Liver (tissue), 3 donors: ENCODE data around the gene CDK5RAP3.

Experiments
- CTCF ChIP-seq: fragments of 150-350 bp; IDR thresholded peaks from 2 replicates; pipeline ENCODE4 v1.5.1; 2017; ENCODE audit warnings: improper control_type of control experiment, low read depth, low read length; ENCODE audit not compliant: missing input control
- JUND ChIP-seq, 2 donors: IDR thresholded peaks; 2 replicates each; pipeline ENCODE4 v1.6.1; 2016; ENCODE audit warnings: antibody characterized with exemption in 2 of 2
- donor health status: healthy.
- donor health status: healthy.

DNA sequence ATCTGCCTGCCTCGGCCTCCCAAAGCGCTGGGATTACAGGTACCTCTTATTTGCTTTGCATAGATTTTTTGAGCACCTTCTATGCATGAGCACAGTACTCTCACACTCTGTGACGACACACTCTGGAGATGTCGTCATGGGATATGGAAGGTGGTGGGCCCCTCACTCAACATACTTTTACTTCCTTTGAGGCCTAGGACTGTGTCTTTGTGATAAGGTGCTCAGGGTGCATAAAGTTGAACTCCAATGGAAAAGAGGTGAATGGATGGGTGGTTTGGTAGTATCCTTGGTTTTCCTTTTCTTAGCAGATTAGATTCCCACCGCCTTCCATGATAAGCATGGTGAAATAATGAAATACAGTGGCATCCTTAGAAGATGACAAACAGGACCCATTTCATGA, 6.1 kb upstream of the CDK5RAP3 start:
- no peak for TF ChIP-seq JUND (IDR thresholded peaks at IDR 0.05)
- TF ChIP-seq CTCF, result no peak
